ENCODE data around the gene UPF2. TPM values are rescaled to one million over a fixed set of nuclear protein-coding genes. Genes with fewer than 3 reads are reported as not detected.

Gene UPF2
- polyA plus RNA-seq, 3 donors: 2.7 to 6.7 (median 4.3) TPM

- H3K27ac ChIP-seq (ENCODE audit: low read depth in 1 of 2, low read length in 2 of 2): no peak overlapping the region
- Mint-ChIP-seq H3K27me3 (ENCODE audit: low read depth in 3 of 3) (peaks cover 0 to 8% (median 0%) of the 10 kb centered on the region in 3 donors), H3K27ac (no peak overlapping the region), H3K9me3 (peaks cover 0 to 10% (median 3%) of the 10 kb centered on the region in 7 donors), H3K4me3 (no peak overlapping the region), H3K36me3 (no peaks in the 10 kb centered on the region), H3K4me1 (no peaks in the 10 kb centered on the region)
- no peaks in the 10 kb centered on the region for H3K4me1 ChIP-seq (ENCODE audit: control insufficient read depth in 1 of 2, insufficient read depth in 2 of 2, low read length in 2 of 2)
- intact Hi-C loops (cut with micrococcal nuclease): no loop called here
- no peaks in the 10 kb centered on the region for H3K27me3 ChIP-seq (ENCODE audit: control insufficient read depth in 2 of 2, insufficient read depth in 2 of 2, low read length in 2 of 2)
- H3K4me2 ChIP-seq (replicated peaks; ENCODE audit: extremely low read depth, low read length, poor library complexity, severe bottlenecking): no peak overlapping the region
- WGBS (ENCODE audit: insufficient coverage): 96% methylated on average over 42 of the region's 47 CpGs
- H2AFZ ChIP-seq (ENCODE audit: insufficient read depth, low read depth, low read length, poor library complexity, severe bottlenecking): no peak overlapping the region
- no peak for TF ChIP-seq CTCF (IDR thresholded peaks at IDR 0.05)
- no peak overlapping the region for H3K4me3 ChIP-seq (replicated peaks in 1 of 3; ENCODE audit: low read depth in 2 of 3, low read length in 3 of 3)
- no peaks in the 10 kb centered on the region for H3K36me3 ChIP-seq (replicated peaks in 1 of 2; ENCODE audit: control insufficient read depth in 1 of 2, insufficient read depth in 2 of 2, low read length in 2 of 2)
- H3K9me3 ChIP-seq (replicated peaks in 1 of 2; ENCODE audit: control insufficient read depth in 1 of 2, insufficient read depth in 1 of 2, low read length in 2 of 2): peaks cover 0 to 9% of the 10 kb centered on the region in 2 donors
- H3K79me2 ChIP-seq (ENCODE audit: insufficient read depth, low read length): no peaks in the 10 kb centered on the region
- H3K9ac ChIP-seq (ENCODE audit: insufficient read depth, low read length, poor library complexity, severe bottlenecking): no peak overlapping the region
- no peak for DNase-seq
- H4K20me1 ChIP-seq (ENCODE audit: insufficient read depth, low read length): no peaks in the 10 kb centered on the region
Measured at GRCh38 chr10:11894381-11895107, 148.1 kb downstream of the UPF2 start.

- no peaks in the 10 kb centered on the region for H3K36me3 Mint-ChIP-seq
- H3K27ac Mint-ChIP-seq: no peak overlapping the region
- no peak overlapping the region for H3K4me3 Mint-ChIP-seq
- no peaks in the 10 kb centered on the region for H3K4me1 Mint-ChIP-seq
- Histone ChIP-seq H3K27ac (ENCODE audit: low read depth in 1 of 2, low read length in 2 of 2) (no peak overlapping the region), H3K27me3 (ENCODE audit: control insufficient read depth in 2 of 2, insufficient read depth in 2 of 2, low read length in 2 of 2) (no peaks in the 10 kb centered on the region), H3K4me1 (ENCODE audit: control insufficient read depth in 1 of 2, insufficient read depth in 2 of 2, low read length in 2 of 2) (no peaks in the 10 kb centered on the region), H3K36me3 (replicated peaks in 1 of 2; ENCODE audit: control insufficient read depth in 1 of 2, insufficient read depth in 2 of 2, low read length in 2 of 2) (no peaks in the 10 kb centered on the region), H3K4me2 (replicated peaks; ENCODE audit: extremely low read depth, low read length, poor library complexity, severe bottlenecking) (no peak overlapping the region), H4K20me1 (ENCODE audit: insufficient read depth, low read length) (no peaks in the 10 kb centered on the region), H3K9me3 (replicated peaks in 1 of 2; ENCODE audit: control insufficient read depth in 1 of 2, insufficient read depth in 1 of 2, low read length in 2 of 2) (peaks cover 0 to 9% of the 10 kb centered on the region in 2 donors), H3K79me2 (ENCODE audit: insufficient read depth, low read length) (no peaks in the 10 kb centered on the region), H3K9ac (ENCODE audit: insufficient read depth, low read length, poor library complexity, severe bottlenecking) (no peak overlapping the region), H3K4me3 (replicated peaks in 1 of 3; ENCODE audit: low read depth in 2 of 3, low read length in 3 of 3) (no peak overlapping the region), H2AFZ (ENCODE audit: insufficient read depth, low read depth, low read length, poor library complexity, severe bottlenecking) (no peak overlapping the region)
- peaks cover 0 to 8% (median 0%) of the 10 kb centered on the region in 3 donors for H3K27me3 Mint-ChIP-seq (ENCODE audit: low read depth in 3 of 3)
- DNase-seq: no peak
- 99% methylated on average over 20 of the region's 22 CpGs for WGBS (ENCODE audit: insufficient coverage)
- H3K9me3 Mint-ChIP-seq: peaks cover 0 to 10% (median 3%) of the 10 kb centered on the region in 7 donors
- intact Hi-C loops (cut with micrococcal nuclease): no loop called here
- TF ChIP-seq CTCF (IDR thresholded peaks at IDR 0.05): no peak
Measured at GRCh38 chr10:11893749-11894278, 148.8 kb downstream of the UPF2 start.
